ENCODE measurements around the gene COL5A2.

COL5A2 gene

DNA sequence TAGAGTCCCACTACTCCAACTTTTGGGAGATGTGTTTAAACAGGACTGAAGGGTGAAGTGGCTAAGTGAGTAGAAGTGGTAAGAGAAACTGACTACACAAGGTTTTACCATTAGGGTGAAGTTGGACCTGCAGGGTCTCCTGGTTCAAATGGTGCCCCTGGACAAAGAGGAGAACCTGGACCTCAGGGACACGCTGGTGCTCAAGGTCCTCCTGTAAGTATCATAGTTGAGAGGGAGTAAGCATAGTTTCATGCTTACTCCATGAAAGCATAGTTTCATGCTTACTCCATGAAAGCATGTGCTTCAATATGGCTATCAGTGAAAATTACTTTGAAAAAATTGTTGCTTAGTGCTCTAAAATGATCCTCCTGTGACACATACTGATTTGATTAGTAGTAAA is 186.3 kb downstream of the COL5A2 start:
- no peak for DNase-seq (ENCODE audit: low read depth)

DNA sequence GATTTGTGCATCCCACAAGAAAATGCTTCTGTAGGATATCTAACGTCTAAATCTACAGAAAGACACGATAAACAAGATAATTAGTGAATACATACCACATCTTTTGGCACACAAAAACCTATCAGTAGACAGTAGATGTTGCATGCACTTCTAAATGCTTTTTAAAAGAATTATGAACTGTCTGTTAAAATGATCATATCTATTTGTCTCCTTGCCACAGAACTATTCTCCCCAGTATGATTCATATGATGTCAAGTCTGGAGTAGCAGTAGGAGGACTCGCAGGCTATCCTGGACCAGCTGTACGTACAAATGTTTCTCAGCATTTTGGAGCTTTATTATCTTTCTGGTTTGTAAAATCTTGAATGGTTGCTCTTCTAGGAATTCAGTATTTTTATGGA is 192.7 kb downstream of the COL5A2 start:
- DNase-seq (ENCODE audit: low read depth) = no peak

DNA sequence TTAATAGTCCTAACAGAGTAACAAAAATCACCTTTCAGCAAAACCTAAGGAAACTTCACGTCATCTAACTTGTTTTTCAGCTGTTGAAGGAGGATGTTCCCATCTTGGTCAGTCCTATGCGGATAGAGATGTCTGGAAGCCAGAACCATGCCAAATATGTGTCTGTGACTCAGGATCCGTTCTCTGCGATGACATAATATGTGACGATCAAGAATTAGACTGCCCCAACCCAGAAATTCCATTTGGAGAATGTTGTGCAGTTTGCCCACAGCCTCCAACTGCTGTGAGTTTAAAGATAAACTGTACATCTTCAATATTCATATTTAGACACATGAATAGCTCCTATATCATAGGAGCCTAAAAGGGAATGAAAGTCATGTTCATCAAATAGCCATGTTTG is 194.9 kb downstream of the COL5A2 start:
- no peak for DNase-seq (ENCODE audit: low read depth)

DNA sequence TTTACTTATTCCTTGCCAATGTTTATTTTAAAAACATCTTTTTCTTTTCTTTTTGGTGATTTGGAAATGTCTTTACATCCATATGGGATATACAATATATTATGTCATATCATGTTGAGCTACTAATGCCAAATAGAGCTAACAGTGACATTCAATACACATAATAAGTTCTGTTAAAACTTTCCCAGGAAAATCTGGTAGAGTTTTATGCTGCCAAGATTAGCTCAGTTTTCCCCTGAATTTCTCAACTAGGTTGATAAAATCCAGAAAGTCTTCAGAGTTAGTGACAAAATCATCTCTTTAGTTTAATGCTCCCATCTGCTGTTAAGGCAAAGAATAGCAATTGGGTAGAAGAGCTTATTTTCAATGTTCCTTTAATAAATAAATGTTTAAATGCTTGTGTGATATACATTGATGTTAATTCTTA is 195.5 kb downstream of the COL5A2 start:
- DNase-seq (ENCODE audit: low read depth) = no peak

DNA sequence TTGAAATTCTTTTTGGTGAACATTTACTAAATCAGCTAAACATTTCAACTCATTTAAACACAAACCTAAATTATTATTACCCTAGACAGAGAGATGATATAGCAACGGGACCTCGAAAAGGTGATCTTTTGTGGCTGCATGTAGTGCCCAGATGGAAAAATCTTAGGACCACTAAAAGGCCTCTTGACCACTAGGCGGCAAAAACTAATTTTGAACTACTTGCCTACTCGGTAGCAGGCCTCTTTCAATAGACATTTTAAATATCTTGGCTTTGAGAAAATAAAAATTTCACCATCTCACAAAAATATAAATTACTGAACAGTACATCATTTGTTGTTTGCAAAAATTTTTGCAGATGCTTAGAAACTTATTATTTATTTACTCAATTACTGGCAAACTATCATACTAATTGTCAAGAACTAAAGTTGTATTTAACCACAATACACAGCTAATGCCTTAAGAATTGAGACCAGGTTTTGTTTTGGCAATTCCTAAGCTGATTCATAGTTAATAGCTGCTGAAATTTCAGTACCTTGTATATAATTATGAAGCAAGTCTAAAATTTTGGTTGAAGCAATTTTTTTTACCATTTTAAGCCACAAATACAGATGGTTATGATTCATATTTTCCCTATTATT is 196.0 kb downstream of the COL5A2 start:
- no peak for DNase-seq (ENCODE audit: low read depth)

Data from activated T-cell treated with anti-CD3 and anti-CD28 coated beads for 24 hours (primary cell).